Adrenal gland (tissue), 12 donors: Measurements from ENCODE around the gene RPL29. TPM values are rescaled to one million over a fixed set of nuclear protein-coding genes. Genes with fewer than 3 reads are reported as not detected.

Experiments
- DNase-seq, 7 donors: peaks; one replicate each; pipeline ENCODE4 v3.0.0-alpha.2; 2019 to 2020
- H3K27ac ChIP-seq, 5 donors: fragments of 200-600 bp; sonication (generic) in 4 of 5; 1 replicate in 3 of 5; 2 replicates in 2 of 5; pipeline versions ENCODE4 v1.5.1 to v1.8.0; 2016 to 2020; ENCODE audit warnings: mild to moderate bottlenecking in 1 of 5
- H3K27me3 ChIP-seq: fragments of 200-600 bp; 2 replicates; pipeline ENCODE4 v1.8.0; 2021
- H3K36me3 ChIP-seq, 2 donors: fragments of 200-600 bp; replicated peaks in 1 of 2; 1 replicate in 1 of 2; 2 replicates in 1 of 2; pipeline versions ENCODE4 v1.5.1 to v1.8.0; 2018 to 2022
- H3K4me1 ChIP-seq, 2 donors: fragments of 200-600 bp; replicated peaks in 1 of 2; 1 replicate in 1 of 2; 2 replicates in 1 of 2; pipeline versions ENCODE4 v1.5.1 to v1.8.0; 2018 to 2021
- H3K4me3 ChIP-seq, 4 donors: fragments of 200-600 bp; sonication (generic) in 3 of 4; one replicate each; pipeline ENCODE4 v1.5.1; 2016 to 2018
- H3K9me3 ChIP-seq, 3 donors: fragments of 200-600 bp; sonication (generic) in 1 of 3; replicated peaks in 1 of 3; 1 replicate in 2 of 3; 2 replicates in 1 of 3; pipeline versions ENCODE4 v1.5.1 to v1.8.0; 2016 to 2021
- CTCF ChIP-seq, 6 experiments: fragments of 450-650 bp in 4 of 6; fragments of 200-600 bp in 2 of 6; sonication (generic) in 1 of 6; IDR thresholded peaks; 1 replicate in 5 of 6; 2 replicates in 1 of 6; pipeline versions ENCODE4 v1.5.1 to v1.8.0; 2016 to 2021; ENCODE audit warnings: antibody characterized with exemption in 6 of 6, mild to moderate bottlenecking in 2 of 6, moderate library complexity in 1 of 6
- POLR2A ChIP-seq, 2 donors: fragments of 450-650 bp; IDR thresholded peaks; one replicate each; pipeline ENCODE4 v1.6.1; 2017; ENCODE audit warnings: antibody characterized with exemption in 2 of 2, mild to moderate bottlenecking in 2 of 2, moderate library complexity in 1 of 2
- WGBS, 4 donors: extraction: QIAGEN DNeasy Blood & Tissue Kit in 2 of 4; methylation state at CpG; one replicate each; pipeline versions ENCODE4 v1.1.5 to v1.1.7; 2013 to 2017; 5-methylcytosine and 5-hydroxymethylcytosine counted together
- intact Hi-C, 2 donors: fragments of 100-400 bp; cut with DNase I; formaldehyde crosslinking; loops; one replicate each; pipeline versions ENCODE4 v1.14.1 to v1.15.0; 2022 to 2023
- polyA plus RNA-seq, 3 donors: library from polyadenylated mRNA; stranded (reverse); fragments of 200-250 nt in 2 of 3; fragments of 350-450 nt in 1 of 3; fragmentation: Illumina TruSeq in 1 of 3; extraction: RNeasy Lipid Tissue Mini Kit (QIAGEN cat#74804) in 1 of 3; gene quantifications; one replicate each; pipeline ENCODE4 v1.2.3, GENCODE V29; 2013 to 2014
- total RNA-seq, 9 donors: library from RNA; depleted of rRNA in 4 of 9; stranded (reverse); fragments of >200 nt in 4 of 9; fragments of 120-200 nt in 1 of 9; fragmentation: NEBNext Ultra II Directional in 1 of 9; extraction: Animal tissue kit (Norgen Biotek cat#: 25700) in 1 of 9; gene quantifications; one replicate each; pipeline versions ENCODE4 v1.1.0 to v1.2.4, GENCODE V29; 2013 to 2023
- donor health status: healthy with polysubstance abuse.
- donor health status: Bipolar disorder and iron deficiency.
- donor health status: DM: yes; HTN: yes; CAD: no.
- donor health status: DM: no; HTN: no; CAD: no.
- donor health status: DM: no; HTN: no; CAD: no.
- donor health status: DM: yes; HTN: yes; CAD: no.

The RPL29 gene
- total and polyA plus RNA-seq, 12 donors, result 947 to 3,421 (median 1,448) TPM

- no peaks in the 10 kb centered on the region for H3K9me3 ChIP-seq
- H3K27ac ChIP-seq, result no peak overlapping the region
These were observed 41.0 kb downstream of the RPL29 start for GRCh38 chr3:51954713-51955112.

DNA sequence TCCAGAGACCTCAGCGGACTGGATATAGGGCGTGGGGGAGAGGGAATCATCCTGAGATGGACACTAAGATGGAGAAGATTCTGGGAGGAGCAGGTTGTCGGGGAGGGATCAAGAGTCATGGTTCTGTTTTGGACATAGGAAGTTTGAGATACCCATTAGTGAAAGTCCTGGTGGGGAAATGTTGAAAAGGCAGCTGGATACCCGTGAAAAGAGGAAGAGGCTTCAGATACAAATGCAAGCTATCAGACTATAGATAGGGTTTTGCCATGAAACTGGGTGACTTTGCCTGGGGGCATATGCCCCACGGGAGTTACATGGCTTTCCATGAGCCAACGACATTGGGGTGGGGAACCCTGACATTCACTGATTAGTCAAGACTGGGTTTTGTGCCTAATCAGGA is 41.6 kb downstream of the RPL29 start:
- Histone ChIP-seq H3K27me3 (no peaks in the 10 kb centered on the region), H3K36me3 (peaks cover 0 to 4% of the 10 kb centered on the region in 2 donors), H3K9me3 (no peaks in the 10 kb centered on the region), H3K27ac (no peak overlapping the region), H3K4me1 (peaks cover 9 to 11% of the 10 kb centered on the region in 2 donors), H3K4me3 (no peak overlapping the region)
- 76 to 83% (median 79%) methylated on average over 6 of the region's 6 CpGs for WGBS, 4 donors
- intact Hi-C loops, result no loop called here
- TF ChIP-seq POLR2A (IDR thresholded peaks at IDR 0.05) (no peak), CTCF (IDR thresholded peaks at IDR 0.05) (no peak)
- DNase-seq, result no peak

More at GRCh38 chr3:51954713-51955112, 41.0 kb downstream of the RPL29 start:
- Histone ChIP-seq H3K36me3 (peaks cover 0 to 3% of the 10 kb centered on the region in 2 donors), H3K4me3 (no peak overlapping the region), H3K4me1 (peaks cover 9 to 11% of the 10 kb centered on the region in 2 donors), H3K27me3 (no peaks in the 10 kb centered on the region)
- WGBS, 4 donors, result 75 to 92% (median 81%) methylated on average over 1 of the region's 1 CpG
- no peak for TF ChIP-seq POLR2A (IDR thresholded peaks at IDR 0.05)
- no peak for TF ChIP-seq CTCF (IDR thresholded peaks at IDR 0.05)
- intact Hi-C loops, result no loop called here
- DNase-seq, result no peak

GRCh38 chr3:51953445-51953844 is 42.2 kb downstream of the RPL29 start:
- Histone ChIP-seq H3K9me3 (no peaks in the 10 kb centered on the region), H3K27me3 (no peaks in the 10 kb centered on the region), H3K36me3 (peaks cover 0 to 11% of the 10 kb centered on the region in 2 donors), H3K4me1 (peaks cover 9 to 11% of the 10 kb centered on the region in 2 donors), H3K27ac (no peak overlapping the region), H3K4me3 (no peak overlapping the region)
- no peak for TF ChIP-seq CTCF (IDR thresholded peaks at IDR 0.05)
- intact Hi-C loops, result no loop called here
- DNase-seq, result no peak
- WGBS, 4 donors, result 59 to 74% (median 71%) methylated on average over 3 of the region's 3 CpGs

DNA sequence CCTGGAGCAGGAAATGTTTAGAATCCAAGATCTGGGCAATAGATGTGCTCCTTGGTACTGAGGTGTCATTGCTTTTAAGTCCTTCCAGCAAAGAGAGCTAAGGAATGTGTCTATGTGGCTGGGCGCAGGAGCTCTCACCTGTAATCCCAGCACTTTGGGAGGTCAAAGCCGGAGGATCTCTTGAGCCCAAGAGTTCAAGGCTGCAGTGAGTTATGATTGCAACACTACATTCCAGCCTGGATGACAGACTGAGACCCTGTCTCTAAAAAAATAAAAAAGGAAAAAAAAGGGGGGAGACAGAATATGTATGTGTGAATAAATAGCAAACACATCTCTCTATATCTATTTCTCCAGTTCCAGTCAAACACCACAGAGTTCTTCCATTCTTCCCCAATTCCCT is 44.8 kb downstream of the RPL29 start:
- intact Hi-C loops, result no loop called here
- 80 to 85% (median 83%) methylated on average over 2 of the region's 2 CpGs for WGBS, 4 donors
- H3K36me3 ChIP-seq, result peaks cover 0 to 23% of the 10 kb centered on the region in 2 donors
- no peak for DNase-seq
- no peaks in the 10 kb centered on the region for H3K27me3 ChIP-seq
- no peak for TF ChIP-seq POLR2A (IDR thresholded peaks at IDR 0.05)
- TF ChIP-seq CTCF (IDR thresholded peaks at IDR 0.05), result no peak
- H3K27ac ChIP-seq, result no peak overlapping the region
- no peak overlapping the region for H3K4me3 ChIP-seq
- no peaks in the 10 kb centered on the region for H3K9me3 ChIP-seq
- H3K4me1 ChIP-seq, result peaks cover 1 to 5% of the 10 kb centered on the region in 2 donors
